MG63 (cell line): ENCODE results near the gene VSIG10L. TPM values are rescaled to one million over a fixed set of nuclear protein-coding genes. Genes with fewer than 3 reads are reported as not detected.

ENCODE experiments used
- DNase-seq: peaks from one replicate; pipeline ENCODE4 v3.0.0-alpha.2; 2020
- H3K27me3 ChIP-seq: fragments of 250-450 bp; sonication (Bioruptor Pico); 2 replicates; pipeline ENCODE4 v1.5.1; 2020; ENCODE audit warnings: mild to moderate bottlenecking, moderate library complexity
- H3K36me3 ChIP-seq: fragments of 250-450 bp; sonication (Bioruptor Pico); 2 replicates; pipeline ENCODE4 v1.5.1; 2020; ENCODE audit warnings: mild to moderate bottlenecking, moderate library complexity
- H3K4me3 ChIP-seq: fragments of 250-450 bp; sonication (Bioruptor Pico); 2 replicates; pipeline ENCODE4 v1.5.1; 2020; ENCODE audit warnings: mild to moderate bottlenecking, moderate library complexity
- H3K9me3 ChIP-seq: fragments of 250-450 bp; sonication (Bioruptor Pico); 2 replicates; pipeline ENCODE4 v1.5.1; 2020; ENCODE audit warnings: mild to moderate bottlenecking, moderate library complexity
- total RNA-seq: library from RNA; depleted of rRNA; stranded (reverse); fragments of >200 nt; shearing (Covaris generic); gene quantifications from 2 replicates; pipeline ENCODE4 v1.2.3, GENCODE V29; 2014; ENCODE audit warnings: low replicate concordance

The VSIG10L gene
- total RNA-seq, 1 experiment from 2014 or later: 0.95 TPM

DNA sequence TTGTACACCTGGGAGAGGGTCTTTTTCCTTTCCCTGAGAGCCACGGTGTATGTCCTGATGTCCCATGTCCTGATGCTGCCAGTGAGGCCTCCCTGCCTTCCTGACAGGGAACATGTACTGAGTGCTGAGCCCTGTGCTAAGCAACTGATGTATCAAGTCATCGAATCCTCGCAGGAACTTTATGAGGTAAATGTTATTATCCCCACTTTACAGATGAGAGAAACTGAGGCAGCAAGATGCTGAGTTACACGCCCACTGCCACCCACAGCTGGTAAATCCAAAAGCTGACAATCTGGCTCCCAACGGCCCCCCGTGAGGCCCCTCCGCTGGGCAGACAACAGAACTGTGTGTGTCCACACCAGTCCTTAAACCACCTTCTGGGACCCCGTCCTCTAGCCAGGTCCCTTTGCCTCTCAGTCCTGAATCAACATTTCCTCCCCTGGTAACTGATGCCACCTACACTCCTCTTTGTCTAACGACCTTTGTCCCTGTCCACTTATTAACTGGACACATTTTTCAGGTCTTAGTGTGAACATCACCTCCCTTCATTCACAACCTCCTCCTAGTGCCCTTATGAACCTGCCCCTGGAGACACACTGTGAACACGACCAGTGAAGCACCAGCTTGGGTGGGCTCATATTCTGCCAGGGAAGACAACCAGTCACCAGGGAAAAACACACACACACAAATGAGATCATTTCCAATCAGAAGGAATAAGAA is 5.4 kb upstream of the VSIG10L start:
- Histone ChIP-seq H3K36me3 (peaks cover 46% of the 10 kb centered on the region), H3K4me3 (no peak overlapping the region), H3K9me3 (no peaks in the 10 kb centered on the region), H3K27me3 (no peaks in the 10 kb centered on the region)
- DNase-seq: no peak

DNA sequence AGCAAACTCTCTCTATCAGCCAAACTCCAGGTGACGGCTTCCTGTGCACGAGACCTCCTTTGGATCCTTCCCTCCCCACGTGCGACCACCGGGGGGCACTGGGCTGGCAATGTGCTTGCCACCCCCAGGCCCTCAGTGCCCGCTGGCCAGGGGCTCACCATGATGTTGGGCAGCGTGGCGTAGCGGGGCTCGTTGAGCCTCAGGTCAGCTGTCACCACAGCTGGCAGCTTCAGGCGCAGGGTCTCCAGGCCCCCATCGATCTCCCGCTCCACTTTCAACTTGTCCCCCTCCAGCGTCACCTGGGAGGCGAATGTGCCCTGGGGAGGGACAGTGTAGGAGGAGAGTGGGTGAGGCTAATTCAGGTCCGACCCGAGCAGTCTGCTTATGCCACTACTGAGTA is 4.8 kb upstream of the VSIG10L start:
- Histone ChIP-seq H3K36me3 (peaks cover 46% of the 10 kb centered on the region), H3K9me3 (no peaks in the 10 kb centered on the region), H3K27me3 (no peaks in the 10 kb centered on the region), H3K4me3 (no peak overlapping the region)
- DNase-seq: no peak

DNA sequence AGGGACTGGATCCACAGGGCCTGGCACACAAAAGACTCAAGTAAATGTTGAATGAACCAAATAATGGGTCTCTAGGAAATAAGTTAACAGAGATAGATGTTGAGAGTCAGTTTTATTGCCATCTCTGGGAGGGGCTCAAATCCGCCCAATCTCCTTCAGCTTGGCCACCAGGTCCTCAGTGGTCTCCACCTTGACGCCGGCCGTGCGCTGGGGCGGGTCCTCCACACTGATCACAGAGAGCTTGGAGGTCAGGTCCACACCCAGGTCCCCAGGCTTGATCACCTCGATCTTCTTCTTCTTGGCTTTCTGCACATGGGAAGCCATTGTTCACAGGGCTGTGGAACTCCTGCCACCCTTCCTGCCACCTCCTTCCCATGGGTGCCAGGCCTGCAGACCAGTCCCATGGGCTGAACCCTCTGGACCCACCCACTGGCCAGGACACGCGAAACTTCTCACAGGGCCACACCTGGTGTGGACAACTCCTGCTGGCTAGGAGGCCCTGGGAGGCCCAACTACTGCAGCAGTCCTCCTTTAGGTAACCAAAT is 3.2 kb upstream of the VSIG10L start:
- H3K36me3 ChIP-seq: peaks cover 39% of the 10 kb centered on the region
- no peak for DNase-seq

DNA sequence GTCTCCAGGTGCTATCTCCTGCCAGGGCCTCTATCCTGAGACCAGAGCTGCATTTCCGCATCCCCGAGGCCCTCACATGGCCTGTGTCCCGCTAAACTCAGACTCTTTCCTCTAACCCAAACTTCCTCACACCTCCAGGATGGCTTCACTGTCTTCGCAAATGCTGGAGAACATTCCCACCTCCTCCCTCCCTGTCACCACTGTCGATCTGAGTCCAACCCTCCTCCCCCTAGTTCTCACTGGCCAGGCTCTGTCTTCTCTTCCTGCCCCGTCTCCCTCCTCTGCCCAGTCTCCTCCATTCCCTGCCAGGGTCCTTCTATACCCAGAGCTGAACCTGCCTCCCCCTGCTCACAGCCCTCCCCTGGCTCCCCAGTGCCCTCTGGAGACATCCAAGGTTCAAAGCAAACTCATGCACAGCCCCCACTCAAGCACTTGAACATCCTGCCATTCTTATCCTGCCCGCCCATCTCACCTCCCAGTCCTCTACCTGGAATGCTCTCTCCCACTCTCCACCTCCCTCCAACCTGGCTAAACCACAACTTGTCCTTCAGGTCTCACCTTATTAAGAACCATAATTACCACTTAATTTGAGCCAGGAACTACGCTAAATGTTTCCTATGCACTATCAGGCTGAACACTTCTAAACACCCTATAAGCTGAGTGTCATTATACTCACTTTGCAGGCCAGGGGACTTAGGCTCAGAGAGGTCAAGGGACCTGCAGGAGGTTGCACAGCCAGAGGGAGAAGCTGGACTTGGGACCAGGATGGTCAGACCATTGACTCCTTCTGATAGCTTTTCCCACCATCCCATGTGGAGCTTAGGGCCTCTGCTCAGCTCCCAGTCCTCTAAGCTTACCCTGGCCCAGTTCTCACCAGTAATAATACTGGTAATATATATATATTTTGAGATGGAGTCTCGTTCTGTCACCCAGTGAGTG is 961 bp upstream of the VSIG10L start:
- no peaks in the 10 kb centered on the region for H3K27me3 ChIP-seq
- peaks cover 25% of the 10 kb centered on the region for H3K36me3 ChIP-seq
- DNase-seq: no peak
- no peaks in the 10 kb centered on the region for H3K9me3 ChIP-seq
- H3K4me3 ChIP-seq: no peak overlapping the region

More for the DNA sequence above, 3.2 kb upstream of the VSIG10L start:
- no peaks in the 10 kb centered on the region for H3K27me3 ChIP-seq
- H3K9me3 ChIP-seq: no peaks in the 10 kb centered on the region
- no peak overlapping the region for H3K4me3 ChIP-seq

DNA sequence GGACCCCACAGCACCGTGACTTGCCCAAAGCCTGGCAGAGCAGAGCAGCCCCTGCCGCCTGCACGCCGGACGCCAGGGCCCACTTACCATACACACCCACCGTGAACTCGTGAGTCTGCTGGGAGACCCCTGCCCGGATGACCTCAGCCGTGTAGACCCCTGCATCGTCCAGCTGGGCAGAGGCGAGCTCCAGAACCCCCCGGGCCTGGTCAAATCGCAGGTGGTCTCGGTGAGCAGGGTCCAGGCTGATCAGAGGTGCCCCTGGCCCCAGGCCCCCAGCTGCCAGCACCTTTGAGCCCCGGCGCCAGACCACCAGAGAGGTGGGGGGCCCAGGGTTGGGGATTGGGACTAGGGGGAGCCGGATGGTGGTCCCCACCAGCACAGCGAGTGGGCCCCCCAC is 873 bp downstream of the VSIG10L start:
- no peaks in the 10 kb centered on the region for H3K27me3 ChIP-seq
- no peak overlapping the region for H3K4me3 ChIP-seq
- H3K9me3 ChIP-seq: no peaks in the 10 kb centered on the region
- no peak for DNase-seq
- peaks cover 8% of the 10 kb centered on the region for H3K36me3 ChIP-seq

DNA sequence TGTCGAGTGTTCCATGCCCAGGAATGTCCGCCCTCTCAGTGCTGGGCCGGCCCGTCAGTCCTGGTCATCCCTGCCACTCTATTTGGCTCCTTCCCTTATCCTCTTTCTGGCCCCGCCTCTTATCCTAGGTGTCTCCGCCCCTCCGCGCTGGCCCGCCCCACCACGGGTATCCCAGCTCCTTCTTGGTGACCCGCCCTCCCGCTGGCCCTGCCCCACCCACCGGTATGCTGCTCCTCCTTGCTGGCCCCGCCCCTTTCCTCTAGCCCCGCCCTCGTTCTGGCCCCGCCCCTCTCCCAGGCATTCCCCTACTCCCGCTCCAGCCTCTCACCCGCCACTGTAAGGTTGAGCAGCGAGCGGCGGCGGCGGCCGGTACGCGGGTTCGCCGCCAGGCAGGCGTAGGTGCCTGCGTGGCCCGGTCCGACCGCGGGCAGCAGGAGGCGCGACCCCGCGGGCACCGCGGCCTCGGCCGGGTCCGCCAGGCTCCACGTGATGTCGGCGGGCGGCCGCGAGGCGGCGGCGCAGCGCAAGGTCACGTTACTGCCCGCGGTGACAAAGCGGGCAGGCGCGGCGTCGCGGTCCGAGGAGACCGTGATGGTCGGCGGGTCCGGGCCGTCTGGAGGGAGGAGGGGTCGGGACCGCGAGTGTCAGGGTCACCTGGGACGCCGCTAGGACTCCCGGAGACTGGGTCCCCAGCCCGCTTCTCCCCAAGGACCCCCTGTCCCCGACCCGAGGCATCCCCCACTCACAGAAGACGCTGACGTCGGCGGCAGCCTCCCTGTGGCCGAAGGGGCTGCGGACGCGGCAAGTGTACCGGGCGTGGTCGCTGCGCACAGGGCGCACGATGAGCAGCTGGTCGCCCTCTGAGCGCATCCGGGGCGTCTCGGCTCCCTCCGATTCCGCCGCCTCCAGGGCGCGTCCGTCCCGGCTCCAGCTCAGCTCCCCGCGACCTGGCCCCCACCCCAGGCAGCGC is 2.0 kb downstream of the VSIG10L start:
- Histone ChIP-seq H3K9me3 (no peaks in the 10 kb centered on the region), H3K36me3 (peaks cover 3% of the 10 kb centered on the region; the same call in 1 of the 2 replicates), H3K27me3 (no peaks in the 10 kb centered on the region), H3K4me3 (peak overlapping the region; percentile 47)
- DNase-seq: peak; percentile 98

DNA sequence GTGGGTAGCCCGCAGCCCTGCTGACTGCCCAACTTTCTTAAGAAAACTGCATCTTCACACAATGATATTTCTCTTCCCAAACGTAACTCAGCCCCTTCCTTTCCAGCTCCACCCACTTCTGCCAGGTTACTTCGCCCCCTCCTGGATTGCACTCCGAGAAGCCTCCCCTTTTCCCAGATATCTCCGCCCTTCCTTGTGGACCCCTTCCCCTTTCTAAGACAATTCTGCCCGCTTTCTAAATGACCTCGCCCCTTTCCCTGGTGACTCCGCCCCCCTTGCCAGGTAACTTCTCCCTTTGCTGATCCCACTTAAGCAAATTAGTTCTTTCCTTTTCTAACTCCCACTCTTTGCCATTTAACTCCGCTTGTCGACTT is 2.6 kb downstream of the VSIG10L start:
- peak overlapping the region; percentile 47 for H3K4me3 ChIP-seq
- no peaks in the 10 kb centered on the region for H3K27me3 ChIP-seq
- H3K9me3 ChIP-seq: no peaks in the 10 kb centered on the region
- H3K36me3 ChIP-seq: no peaks in the 10 kb centered on the region
- no peak for DNase-seq

DNA sequence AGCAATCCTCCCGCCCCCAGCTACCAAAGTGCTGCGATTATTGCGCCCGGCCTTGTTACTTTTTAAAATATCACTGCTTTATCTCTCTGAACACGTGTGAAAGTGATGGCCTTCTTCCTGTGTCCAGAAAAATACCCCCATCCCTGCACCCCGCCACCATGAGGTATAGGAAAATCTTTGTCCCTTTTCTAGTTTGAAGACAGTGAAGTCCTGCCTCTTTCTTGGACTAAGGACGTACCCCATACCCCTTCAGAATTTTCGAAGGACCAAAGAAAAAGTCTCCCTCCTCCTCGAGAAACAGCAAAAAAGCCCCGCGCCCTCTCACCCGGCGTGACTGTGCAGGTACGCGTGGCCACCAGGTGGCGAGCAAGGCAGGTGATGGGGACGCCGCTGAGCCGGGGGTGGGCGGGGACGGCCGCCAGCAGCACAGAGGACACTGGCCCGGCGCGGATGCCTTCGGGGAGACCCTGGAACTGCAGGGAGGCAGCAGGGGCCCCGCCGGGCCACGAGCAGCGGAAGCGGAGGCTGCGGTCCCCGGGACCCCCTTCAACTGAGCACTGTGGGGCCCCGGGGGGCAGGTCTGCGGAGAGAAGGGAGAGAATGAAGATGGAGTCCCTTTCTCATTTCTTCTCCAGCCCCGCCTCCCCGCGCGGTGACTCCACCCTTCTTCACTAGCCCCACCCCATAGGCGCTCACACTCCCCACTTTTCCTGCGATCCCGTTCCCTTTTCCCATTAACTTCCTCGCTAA is 3.2 kb downstream of the VSIG10L start:
- DNase-seq: peak; percentile 76
- peak overlapping the region; percentile 47 for H3K4me3 ChIP-seq
- no peaks in the 10 kb centered on the region for H3K9me3 ChIP-seq
- no peaks in the 10 kb centered on the region for H3K27me3 ChIP-seq
- H3K36me3 ChIP-seq: no peaks in the 10 kb centered on the region

DNA sequence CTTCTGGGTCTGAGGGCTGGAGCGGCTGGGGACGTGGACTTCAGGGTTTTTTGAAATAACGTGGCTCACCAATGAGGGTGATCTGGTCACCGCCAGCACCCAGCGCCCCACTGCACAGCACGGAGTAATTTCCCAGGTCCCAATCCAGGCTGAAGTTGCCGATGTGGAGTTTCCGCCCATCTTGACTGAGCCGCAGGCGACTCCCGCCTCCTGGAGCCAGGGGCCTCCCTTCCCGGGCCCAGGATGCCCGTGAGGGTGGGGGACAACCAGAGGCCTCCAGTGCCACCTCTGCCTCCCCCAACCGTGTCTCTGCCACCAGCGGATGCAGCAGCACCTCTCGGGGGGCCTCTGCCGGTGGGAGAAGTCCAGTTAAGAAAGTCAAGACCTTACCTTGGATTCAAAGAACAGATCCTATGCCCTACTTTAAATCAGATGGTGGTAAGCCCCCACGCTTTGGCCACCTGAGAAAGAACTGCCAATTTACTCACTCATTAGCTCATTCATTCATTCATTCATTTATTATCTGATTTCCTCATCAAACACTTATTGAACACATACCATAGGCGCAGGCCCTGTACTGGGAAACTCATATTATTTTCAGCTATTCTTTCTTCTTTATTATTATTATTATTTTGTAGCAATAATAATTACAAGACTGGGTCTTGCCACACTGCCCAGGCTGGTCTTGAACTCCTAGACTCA is 3.9 kb downstream of the VSIG10L start:
- no peak for DNase-seq
- no peaks in the 10 kb centered on the region for H3K9me3 ChIP-seq

DNA sequence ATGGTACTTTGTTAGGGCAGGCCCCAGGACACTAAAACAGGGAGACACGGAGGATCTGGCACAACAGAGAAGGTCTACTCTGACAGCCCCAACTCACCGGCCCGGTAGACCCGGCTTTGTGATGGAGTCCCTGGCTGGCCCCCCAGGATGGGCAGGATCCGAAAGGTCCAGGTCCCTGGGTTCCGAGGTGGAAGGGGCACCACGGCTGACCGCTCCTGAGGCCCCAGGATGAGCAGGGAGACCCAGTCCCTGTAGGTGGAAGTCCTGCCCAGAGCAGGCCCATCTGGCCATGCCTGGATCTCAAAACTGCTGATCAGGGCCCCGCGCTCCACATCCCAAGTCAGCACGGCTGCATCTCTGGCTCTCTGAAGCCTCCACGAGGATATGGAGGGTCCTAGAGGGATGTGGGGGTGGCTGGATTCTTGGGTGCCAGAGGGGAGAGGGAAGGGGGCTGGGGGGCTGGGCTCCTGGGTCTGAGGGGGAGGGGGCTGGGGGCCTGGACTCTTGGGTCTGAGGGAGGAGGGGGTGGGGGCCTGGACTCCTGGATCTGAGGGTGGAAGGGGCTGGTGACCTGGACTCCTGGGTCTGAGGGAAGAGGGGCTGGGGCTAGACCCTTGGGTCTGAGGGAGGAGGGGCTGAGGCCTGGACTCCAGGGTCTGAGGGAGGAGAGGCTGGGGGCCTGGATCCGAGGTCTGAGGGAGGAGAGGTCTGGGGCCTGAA is 4.6 kb downstream of the VSIG10L start:
- H3K27me3 ChIP-seq: no peaks in the 10 kb centered on the region
- no peak for DNase-seq
- no peaks in the 10 kb centered on the region for H3K9me3 ChIP-seq
- H3K4me3 ChIP-seq: no peak overlapping the region
- H3K36me3 ChIP-seq: no peaks in the 10 kb centered on the region

More for the DNA sequence above, 3.9 kb downstream of the VSIG10L start:
- Histone ChIP-seq H3K27me3 (no peaks in the 10 kb centered on the region), H3K36me3 (no peaks in the 10 kb centered on the region), H3K4me3 (no peak overlapping the region; the same call in 1 of the 2 replicates)

DNA sequence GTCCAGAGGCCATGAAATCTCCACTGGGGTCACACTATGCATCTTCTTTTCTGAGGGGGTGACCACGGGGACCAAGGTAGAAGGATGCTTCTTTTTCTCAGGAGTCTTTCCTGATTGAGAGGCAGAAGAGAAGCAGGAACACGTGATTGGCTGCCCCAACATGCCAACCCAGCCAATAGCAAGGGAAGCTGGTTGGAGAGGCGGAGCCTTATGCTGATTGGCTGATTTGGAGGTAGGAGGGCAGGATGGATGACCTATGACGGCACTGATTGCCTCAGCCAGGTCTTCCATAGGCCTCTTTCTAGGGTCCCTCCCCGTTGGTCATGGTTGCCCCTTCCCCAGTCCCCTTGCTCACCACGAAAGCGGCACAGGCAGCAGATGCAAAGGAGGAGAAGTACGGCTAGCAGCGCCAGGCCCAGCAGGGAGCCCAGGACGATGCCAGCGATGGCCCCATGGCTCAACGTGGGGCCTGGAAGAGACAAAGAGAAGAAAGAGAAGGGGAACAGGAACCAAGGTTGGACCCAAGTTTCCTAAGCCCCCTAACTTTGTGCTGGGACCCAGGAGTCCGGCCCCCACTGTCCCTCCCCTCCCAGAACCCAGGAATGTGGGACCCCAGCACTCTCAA is 8.0 kb downstream of the VSIG10L start:
- DNase-seq: no peak
- H3K27me3 ChIP-seq: no peaks in the 10 kb centered on the region
- no peaks in the 10 kb centered on the region for H3K36me3 ChIP-seq
- H3K4me3 ChIP-seq: no peak overlapping the region
- H3K9me3 ChIP-seq: no peaks in the 10 kb centered on the region

DNA sequence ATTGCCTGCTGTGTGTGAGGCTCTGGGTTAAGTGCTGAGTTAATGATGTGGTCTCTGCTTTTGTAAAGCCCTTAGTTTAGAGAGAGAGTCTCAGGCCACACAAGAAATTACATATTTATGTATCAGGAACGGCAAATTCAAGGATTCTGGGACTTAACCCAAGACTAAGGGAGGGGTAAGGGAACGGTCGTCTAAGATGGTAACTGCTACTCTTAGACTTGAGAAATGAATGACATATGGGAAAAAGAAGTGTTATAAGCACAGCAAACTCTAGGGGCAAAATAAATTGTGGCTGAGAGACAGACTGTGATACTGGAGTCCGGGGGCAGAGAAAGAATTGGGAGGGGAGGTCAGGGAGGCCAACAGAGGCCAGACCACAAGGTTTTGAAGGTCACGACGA is 10.2 kb downstream of the VSIG10L start:
- Histone ChIP-seq H3K36me3 (no peaks in the 10 kb centered on the region), H3K9me3 (no peaks in the 10 kb centered on the region), H3K4me3 (no peak overlapping the region), H3K27me3 (peaks cover 10% of the 10 kb centered on the region)
- DNase-seq: no peak

DNA sequence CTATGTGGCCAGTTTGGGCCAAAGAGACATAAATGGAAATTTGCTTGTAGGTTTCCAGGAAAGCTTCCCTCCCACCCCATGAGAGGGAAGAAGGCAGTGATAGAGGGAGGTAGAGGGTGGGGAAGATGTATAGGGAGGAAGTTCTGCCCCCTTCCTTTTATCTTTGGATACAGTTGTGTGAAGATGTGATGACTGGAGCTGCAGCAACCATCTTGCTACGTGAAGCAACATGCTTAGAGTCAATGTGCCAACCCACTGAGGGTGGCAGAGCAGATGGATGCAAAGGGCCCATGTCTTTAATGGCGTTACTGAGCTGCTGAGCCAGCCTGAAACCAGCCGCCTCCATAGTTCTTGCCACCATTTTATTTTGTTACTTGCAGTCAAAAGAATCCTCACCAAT is 10.7 kb downstream of the VSIG10L start:
- Histone ChIP-seq H3K27me3 (peaks cover 11% of the 10 kb centered on the region), H3K4me3 (no peak overlapping the region), H3K9me3 (no peaks in the 10 kb centered on the region), H3K36me3 (no peaks in the 10 kb centered on the region)
- no peak for DNase-seq

DNA sequence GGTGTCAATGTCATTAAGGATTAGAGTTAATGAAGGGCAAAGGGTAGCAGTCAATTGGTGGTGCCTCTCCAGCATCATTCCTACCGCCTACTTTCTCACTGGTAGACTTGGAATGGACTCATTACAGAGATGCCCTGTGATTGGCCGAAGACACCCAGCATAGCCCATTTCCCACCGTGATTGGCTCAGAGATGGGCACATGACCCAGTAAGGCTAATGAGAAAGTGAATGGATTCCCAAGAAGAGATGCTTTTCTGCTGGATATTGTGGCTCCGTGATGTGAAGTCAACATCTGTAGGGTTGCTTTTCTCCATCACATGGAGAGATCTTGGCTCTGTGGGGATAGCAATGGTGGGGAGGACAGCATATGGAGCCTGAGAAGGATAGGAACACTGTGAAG is 11.6 kb downstream of the VSIG10L start:
- no peak for DNase-seq
- H3K27me3 ChIP-seq: peaks cover 15% of the 10 kb centered on the region
- no peak overlapping the region for H3K4me3 ChIP-seq
- no peaks in the 10 kb centered on the region for H3K9me3 ChIP-seq
- H3K36me3 ChIP-seq: no peaks in the 10 kb centered on the region
